ENCODE results near the gene C1orf105. TPM values are rescaled to one million over a fixed set of nuclear protein-coding genes. Genes with fewer than 3 reads are reported as not detected.

Gene C1orf105
- total and polyA plus RNA-seq, 2 of the 8 experiments (the other 6 are each of a cell fraction or from before 2014, with no cell fraction given), result not detected

- TF ChIP-seq USF2 (IDR thresholded peaks at IDR 0.05; ENCODE audit: low read length) (no peak), E2F6 (IDR thresholded peaks at IDR 0.05) (no peak), NANOG (IDR thresholded peaks at IDR 0.05; ENCODE audit: insufficient read depth, low read depth, low read length, poor library complexity, severe bottlenecking) (no peak), SP2 (IDR thresholded peaks at IDR 0.05; ENCODE audit: low read length) (no peak)
Measured at GRCh38 chr1:172383536-172383935, 36.9 kb upstream of the C1orf105 start (continued).
